B cell (primary cell): ENCODE results near the gene TGFBR1. TPM values are rescaled to one million over a fixed set of nuclear protein-coding genes. Genes with fewer than 3 reads are reported as not detected.

ENCODE experiments used
- ATAC-seq: fragments of 200-7000 bp; cut with Tn5 transposase; one replicate; pipeline ENCODE4 v1.10.0; 2021; ENCODE audit warnings: low read depth, mild to moderate bottlenecking, moderate number of reproducible peaks, moderate library complexity
- CTCF ChIA-PET: fragments of 350-600 bp; sonication (Branson Sonifier 250); formaldehyde crosslinking; loops from one replicate; lab custom pipeline; 2021; ENCODE audit warnings: antibody characterized with exemption, inconsistent platforms; lab: Charles Lee
- POLR2A ChIA-PET: fragments of 350-600 bp; sonication (Branson Sonifier 250); formaldehyde crosslinking; loops from one replicate; lab custom pipeline; 2021; ENCODE audit warnings: antibody characterized with exemption; lab: Charles Lee
- DNase-seq: peaks from one replicate; pipeline ENCODE4 v3.0.0; 2013
- H2AFZ ChIP-seq: 2 replicates; pipeline ENCODE4 v1.6.1; 2012; ENCODE audit warnings: mild to moderate bottlenecking, low read depth, low read length; ENCODE audit not compliant: insufficient read depth, poor library complexity, severe bottlenecking
- H3K27ac ChIP-seq, 2 donors: 1 replicate in 1 of 2; 2 replicates in 1 of 2; pipeline ENCODE4 v1.5.1; 2012 to 2013; ENCODE audit warnings: low read length in 2 of 2, mild to moderate bottlenecking in 2 of 2, moderate library complexity in 1 of 2
- H3K27me3 ChIP-seq, 4 experiments: fragments of 200-600 bp in 1 of 4; sonication (generic) in 1 of 4; replicated peaks in 1 of 4; 1 replicate in 2 of 4; 2 replicates in 2 of 4; pipeline versions ENCODE4 v1.6.1 to v1.7.0; 2013 to 2016; ENCODE audit warnings: low read length in 3 of 4, mild to moderate bottlenecking in 2 of 4, mixed read lengths in 1 of 4, moderate library complexity in 1 of 4; ENCODE audit not compliant: insufficient read depth in 4 of 4, control insufficient read depth in 3 of 4; ENCODE audit errors: control extremely low read depth in 1 of 4
- H3K36me3 ChIP-seq, 2 experiments: replicated peaks in 1 of 2; 1 replicate in 1 of 2; 2 replicates in 1 of 2; pipeline versions ENCODE4 v1.6.1 to v1.7.1; 2013; ENCODE audit warnings: low read length in 1 of 2; ENCODE audit not compliant: insufficient read depth in 2 of 2, control insufficient read depth in 1 of 2; ENCODE audit errors: control extremely low read depth in 1 of 2, extremely low read depth in 1 of 2
- H3K4me1 ChIP-seq, 2 donors: fragments of 200-600 bp in 1 of 2; sonication (generic) in 1 of 2; 1 replicate in 1 of 2; 2 replicates in 1 of 2; pipeline versions ENCODE4 v1.5.1 to v1.6.1; 2013 to 2017; ENCODE audit warnings: low read length in 2 of 2; ENCODE audit not compliant: control insufficient read depth in 2 of 2, insufficient read depth in 2 of 2
- H3K4me2 ChIP-seq: replicated peaks from 2 replicates; pipeline ENCODE3; 2012; ENCODE audit warnings: mild to moderate bottlenecking, low read depth, low read length; ENCODE audit not compliant: poor library complexity, severe bottlenecking
- H3K4me3 ChIP-seq, 5 experiments: fragments of 200-600 bp in 1 of 5; sonication (generic) in 1 of 5; 1 replicate in 3 of 5; 2 replicates in 2 of 5; pipeline versions ENCODE4 v1.5.1 to v1.7.0; 2011 to 2016; ENCODE audit warnings: low read length in 4 of 5, mild to moderate bottlenecking in 4 of 5, low read depth in 2 of 5, control low read depth in 1 of 5, moderate library complexity in 1 of 5; ENCODE audit not compliant: insufficient read depth in 1 of 5; ENCODE audit errors: control extremely low read depth in 1 of 5, extremely low read depth in 1 of 5
- H3K79me2 ChIP-seq: fragments of 200-600 bp; sonication (generic); one replicate; pipeline ENCODE4 v1.6.0; 2016; ENCODE audit warnings: low read length; ENCODE audit not compliant: control insufficient read depth, insufficient read depth
- H3K9ac ChIP-seq: fragments of 200-600 bp; sonication (generic); 2 replicates; pipeline ENCODE4 v1.6.1; 2017; ENCODE audit warnings: mild to moderate bottlenecking, low read length, moderate library complexity
- H3K9me3 ChIP-seq, 3 donors: one replicate each; pipeline versions ENCODE4 v1.6.1 to v1.7.1; 2013; ENCODE audit warnings: low read length in 2 of 3; ENCODE audit not compliant: control insufficient read depth in 2 of 3, insufficient read depth in 1 of 3; ENCODE audit errors: control extremely low read depth in 1 of 3
- H4K20me1 ChIP-seq: 2 replicates; pipeline ENCODE4 v1.6.0; 2012; ENCODE audit warnings: mild to moderate bottlenecking, low read length; ENCODE audit not compliant: insufficient read depth, control insufficient read depth, poor library complexity, severe bottlenecking
- H3K27ac Mint-ChIP-seq: one replicate; pipeline ENCODE4 v1.8.0; 2021; ENCODE audit warnings: mixed read lengths
- H3K27me3 Mint-ChIP-seq: one replicate; pipeline ENCODE4 v1.8.0; 2021; ENCODE audit warnings: mixed read lengths
- H3K4me1 Mint-ChIP-seq: one replicate; pipeline ENCODE4 v1.8.0; 2021; ENCODE audit warnings: mixed read lengths
- H3K4me3 Mint-ChIP-seq: one replicate; pipeline ENCODE4 v1.8.0; 2021; ENCODE audit warnings: mixed read lengths
- H3K9me3 Mint-ChIP-seq: one replicate; pipeline ENCODE4 v1.8.0; 2022; ENCODE audit warnings: mixed read lengths; ENCODE audit not compliant: insufficient read depth
- CTCF ChIP-seq: fragments of 200-600 bp; IDR thresholded peaks from one replicate; pipeline ENCODE4 v1.8.0; 2022; ENCODE audit warnings: antibody characterized with exemption, mild to moderate bottlenecking
- EZH2 ChIP-seq: IDR thresholded peaks from 2 replicates; pipeline ENCODE4 v1.6.1; 2012; ENCODE audit warnings: borderline replicate concordance, low read depth, mild to moderate bottlenecking, moderate library complexity, low read length; ENCODE audit not compliant: insufficient read depth, poor library complexity, severe bottlenecking
- WGBS: methylation state at CpG from one replicate; pipeline ENCODE4 v1.1.5; 2013; ENCODE audit warnings: missing lambda C conversion rate; ENCODE audit not compliant: insufficient coverage; 5-methylcytosine and 5-hydroxymethylcytosine counted together
- intact Hi-C: fragments of 100-400 bp; cut with micrococcal nuclease; formaldehyde crosslinking; loops from one replicate; pipeline ENCODE4 v1.10.0; 2022
- polyA plus RNA-seq: library from polyadenylated mRNA; depleted of rRNA; stranded (reverse); fragments of >200 nt; gene quantifications from 2 replicates; pipeline ENCODE4 v1.2.3, GENCODE V29; 2012
- total RNA-seq, 2 donors: library from RNA; stranded (reverse); fragments of 120-200 nt in 1 of 2; gene quantifications; 1 replicate in 1 of 2; 2 replicates in 1 of 2; pipeline versions ENCODE4 v1.2.3 to v1.2.4, GENCODE V29; 2013 to 2022

The TGFBR1 gene
- total and polyA plus RNA-seq, 2 donors (not counting 1 experiment from before 2014, with no cell fraction given) = 3.0 to 60.7 TPM

GRCh38 chr9:99076483-99077171 lies 28.3 kb upstream of the TGFBR1 start:
- Histone ChIP-seq H3K79me2 (no peaks in the 10 kb centered on the region), H4K20me1 (no peaks in the 10 kb centered on the region), H3K36me3 (no peaks in the 10 kb centered on the region), H3K4me3 (no peak overlapping the region), H3K9ac (peak overlapping the region; percentile 10), H2AFZ (peak overlapping the region; percentile 76), H3K4me2 (peak overlapping the region; percentile 55), H3K4me1 (peaks cover 11 to 14% of the 10 kb centered on the region in 2 donors), H3K27me3 (no peaks in the 10 kb centered on the region), H3K27ac (peak overlapping the region; percentile 25 to 71), H3K9me3 (no peaks in the 10 kb centered on the region)
- H3K9me3 Mint-ChIP-seq = no peaks in the 10 kb centered on the region
- ChIA-PET POLR2A (no interaction called here), CTCF (interaction anchor here (0.6 to 1.0 kb wide), 3 partner anchors 28 to 64 kb away, joined by 3 read pairs; partner anchors contain the start of gene TGFBR1)
- TF ChIP-seq EZH2 (no peak), CTCF (no peak)
- H3K27me3 Mint-ChIP-seq = no peaks in the 10 kb centered on the region
- H3K4me1 Mint-ChIP-seq = peaks cover 14% of the 10 kb centered on the region
- WGBS = 13% methylated on average over 4 of the region's 6 CpGs
- H3K4me3 Mint-ChIP-seq = peak overlapping the region; percentile 15
- DNase-seq (peak; percentile 48), ATAC-seq (peak; percentile 80)
- intact Hi-C loops = no loop called here
- H3K27ac Mint-ChIP-seq = peak overlapping the region; percentile 77

DNA sequence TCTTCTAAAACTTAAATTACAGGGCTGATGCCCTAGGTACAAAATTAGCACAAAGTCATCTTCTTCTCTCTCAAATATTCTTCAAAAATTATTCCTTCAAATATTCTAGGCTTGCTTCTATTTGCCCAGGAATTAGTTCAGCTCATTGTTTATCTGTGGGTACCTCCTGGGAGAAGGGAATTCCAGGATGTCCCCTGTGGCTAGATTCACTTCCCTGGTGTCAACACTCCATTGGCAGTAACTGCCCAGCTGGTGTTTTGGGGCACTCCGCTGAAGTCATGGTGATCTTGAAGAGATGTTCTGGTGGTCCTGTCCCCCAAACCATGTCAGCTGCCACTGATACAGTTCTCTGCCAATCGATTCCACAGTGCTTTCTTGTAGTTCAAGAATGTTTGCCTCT lies 26.2 kb upstream of the TGFBR1 start:
- no peaks in the 10 kb centered on the region for H3K79me2 ChIP-seq
- TF ChIP-seq EZH2 (no peak), CTCF (no peak)
- no peak overlapping the region for H2AFZ ChIP-seq
- H3K9me3 Mint-ChIP-seq = no peaks in the 10 kb centered on the region
- H3K27me3 ChIP-seq = no peaks in the 10 kb centered on the region
- H3K27ac ChIP-seq = no peak overlapping the region
- CTCF ChIA-PET = interaction anchor here (0.6 kb wide), 1 partner anchor 827 kb away, joined by 5 read pairs; no protein-coding TSS in a partner anchor
- no peak overlapping the region for H3K27ac Mint-ChIP-seq
- no peak overlapping the region for H3K4me3 Mint-ChIP-seq
- H3K4me3 ChIP-seq = no peak overlapping the region
- H3K27me3 Mint-ChIP-seq = no peaks in the 10 kb centered on the region
- H3K9ac ChIP-seq = no peak overlapping the region
- H3K4me2 ChIP-seq = no peak overlapping the region
- no peaks in the 10 kb centered on the region for H4K20me1 ChIP-seq
- no peak for DNase-seq
- H3K36me3 ChIP-seq = no peaks in the 10 kb centered on the region
- 93% methylated on average over 1 of the region's 2 CpGs for WGBS
- intact Hi-C loops = no loop called here
- no peaks in the 10 kb centered on the region for H3K9me3 ChIP-seq
- peaks cover 11 to 14% of the 10 kb centered on the region in 2 donors for H3K4me1 ChIP-seq
- H3K4me1 Mint-ChIP-seq = peaks cover 14% of the 10 kb centered on the region
- ATAC-seq = no peak
- POLR2A ChIA-PET = no interaction called here
